GM12865 (cell line): ENCODE data around the gene SLC35E4.

Experiments used
- DNase-seq: peaks from one replicate; pipeline ENCODE4 v3.0.0; 2010; ENCODE audit warnings: low read depth
- H3K4me3 ChIP-seq: 2 replicates; pipeline ENCODE4 v1.5.1; 2011; ENCODE audit warnings: mild to moderate bottlenecking, low read depth, low read length, control low read depth
- CTCF ChIP-seq: IDR thresholded peaks from 2 replicates; pipeline ENCODE4 v1.5.1; 2011; ENCODE audit warnings: low read length, control low read depth, low read depth, inconsistent platforms; ENCODE audit not compliant: insufficient read depth; ENCODE audit errors: missing control alignments

SLC35E4 gene

GRCh38 chr22:30652852-30653251 lies 17.3 kb downstream of the SLC35E4 start:
- no peak for TF ChIP-seq CTCF
- no peak for DNase-seq
- no peak overlapping the region for H3K4me3 ChIP-seq

GRCh38 chr22:30654361-30654760 lies 18.8 kb downstream of the SLC35E4 start:
- no peak for TF ChIP-seq CTCF
- H3K4me3 ChIP-seq = no peak overlapping the region

GRCh38 chr22:30655532-30655931 lies 20.0 kb downstream of the SLC35E4 start:
- DNase-seq = no peak
- H3K4me3 ChIP-seq = no peak overlapping the region
- no peak for TF ChIP-seq CTCF

More at GRCh38 chr22:30654361-30654760, 18.8 kb downstream of the SLC35E4 start:
- no peak for DNase-seq

GRCh38 chr22:30662040-30662439 lies 26.5 kb downstream of the SLC35E4 start:
- DNase-seq = no peak
- no peak for TF ChIP-seq CTCF
- H3K4me3 ChIP-seq = no peak overlapping the region

- H3K4me3 ChIP-seq = no peak overlapping the region
- no peak for TF ChIP-seq CTCF
- no peak for DNase-seq
These were observed 29.2 kb downstream of the SLC35E4 start for GRCh38 chr22:30664798-30665197.

- no peak for TF ChIP-seq CTCF
- no peak overlapping the region for H3K4me3 ChIP-seq
- DNase-seq = no peak
These were observed 29.7 kb downstream of the SLC35E4 start for GRCh38 chr22:30665266-30665665.

GRCh38 chr22:30665786-30666185 lies 30.2 kb downstream of the SLC35E4 start:
- no peak for DNase-seq
- no peak overlapping the region for H3K4me3 ChIP-seq
- TF ChIP-seq CTCF = no peak
